ENCODE measurements around the gene ABCE1. TPM values are rescaled to one million over a fixed set of nuclear protein-coding genes. Genes with fewer than 3 reads are reported as not detected.
A peak's percentile ranks its signal among the peaks of the same experiment; 100 is the strongest.

Gene ABCE1
- total RNA-seq, 1 experiment from 2014 or later, result 153 TPM

DNA sequence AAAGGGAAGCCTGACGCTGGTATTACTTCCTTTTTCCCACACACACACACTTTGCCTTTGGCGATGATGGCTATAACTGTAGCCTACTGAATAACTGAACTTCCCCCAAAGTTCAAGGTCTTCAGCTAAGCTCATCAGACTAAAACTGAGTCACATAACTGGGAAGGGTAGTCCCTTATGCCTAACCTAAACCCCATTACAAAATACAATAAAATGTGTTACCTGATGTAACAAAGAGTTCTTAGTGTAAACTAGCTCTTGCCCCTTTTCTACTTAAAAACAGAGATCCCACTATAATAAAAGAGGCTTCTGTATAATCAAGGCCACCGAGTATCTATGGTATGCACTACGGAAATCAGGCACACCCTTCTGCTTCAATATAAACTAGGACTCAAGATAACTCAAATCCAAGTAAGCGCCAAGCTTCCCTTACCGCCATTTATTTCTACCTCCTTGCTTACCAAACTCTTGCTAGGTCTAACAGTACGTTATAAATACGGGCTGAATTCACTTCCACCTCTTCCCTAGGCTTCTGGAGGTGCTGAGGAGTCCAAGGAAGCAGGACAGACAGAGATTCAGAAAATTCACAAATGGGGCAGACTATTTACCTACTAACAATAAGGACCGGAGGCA, 79.9 kb downstream of the ABCE1 start:
- H3K27me3 ChIP-seq (ENCODE audit: low read length), result no peaks in the 10 kb centered on the region
- H2AFZ ChIP-seq (ENCODE audit: low read length), result no peak overlapping the region
- H4K20me1 ChIP-seq (ENCODE audit: low read length), result peaks cover 29% of the 10 kb centered on the region
- peaks cover 21% of the 10 kb centered on the region for H3K4me1 ChIP-seq (ENCODE audit: insufficient read depth, low read length)
- H3K27ac ChIP-seq (ENCODE audit: low read length), result peak overlapping the region; percentile 15
- no peaks in the 10 kb centered on the region for H3K9me3 ChIP-seq (ENCODE audit: low read length)
- H3F3A ChIP-seq (ENCODE audit: low read length, unreplicated experiment), result no peaks in the 10 kb centered on the region
- no peaks in the 10 kb centered on the region for H3K9me2 ChIP-seq (replicated peaks; ENCODE audit: low read length)
- intact Hi-C loops (cut with micrococcal nuclease), result loop anchor here (2.0 kb wide), 1 partner anchor 17 kb away; no protein-coding TSS in a partner anchor
- BruUV-seq (replicated peaks), result no TSS peak
- peak overlapping the region; percentile 92 for H3K9ac ChIP-seq (ENCODE audit: low read length)
- H3K36me3 ChIP-seq (ENCODE audit: low read depth, low read length), result peaks cover 11% of the 10 kb centered on the region
- POLR2A ChIA-PET (ENCODE audit: unreplicated experiment), result interaction anchor here (0.8 kb wide), 1 partner anchor 630 kb away, joined by 4 read pairs; no protein-coding TSS in a partner anchor
- DNase-seq (peak; percentile 53), ATAC-seq (peak; percentile 3; the same call in 1 of the 2 replicates)
- peak overlapping the region; percentile 87 for H3K4me3 ChIP-seq (ENCODE audit: low read length)
- H3K4me2 ChIP-seq (ENCODE audit: low read length), result peak overlapping the region; percentile 88
- CTCF ChIA-PET, result interaction anchor here (0.8 kb wide), 1 partner anchor 439 kb away, joined by 3 read pairs; no protein-coding TSS in a partner anchor
- H3K79me2 ChIP-seq (ENCODE audit: low read length), result peaks cover 64% of the 10 kb centered on the region
- TF ChIP-seq EZH2 (IDR thresholded peaks at IDR 0.05; ENCODE audit: low read length, unreplicated experiment), result no peak
- TF ChIP-seq EZH2phosphoT487 (IDR thresholded peaks at IDR 0.05; ENCODE audit: borderline replicate concordance, low read length), result no peak
- TF ChIP-seq, protein P1, sequence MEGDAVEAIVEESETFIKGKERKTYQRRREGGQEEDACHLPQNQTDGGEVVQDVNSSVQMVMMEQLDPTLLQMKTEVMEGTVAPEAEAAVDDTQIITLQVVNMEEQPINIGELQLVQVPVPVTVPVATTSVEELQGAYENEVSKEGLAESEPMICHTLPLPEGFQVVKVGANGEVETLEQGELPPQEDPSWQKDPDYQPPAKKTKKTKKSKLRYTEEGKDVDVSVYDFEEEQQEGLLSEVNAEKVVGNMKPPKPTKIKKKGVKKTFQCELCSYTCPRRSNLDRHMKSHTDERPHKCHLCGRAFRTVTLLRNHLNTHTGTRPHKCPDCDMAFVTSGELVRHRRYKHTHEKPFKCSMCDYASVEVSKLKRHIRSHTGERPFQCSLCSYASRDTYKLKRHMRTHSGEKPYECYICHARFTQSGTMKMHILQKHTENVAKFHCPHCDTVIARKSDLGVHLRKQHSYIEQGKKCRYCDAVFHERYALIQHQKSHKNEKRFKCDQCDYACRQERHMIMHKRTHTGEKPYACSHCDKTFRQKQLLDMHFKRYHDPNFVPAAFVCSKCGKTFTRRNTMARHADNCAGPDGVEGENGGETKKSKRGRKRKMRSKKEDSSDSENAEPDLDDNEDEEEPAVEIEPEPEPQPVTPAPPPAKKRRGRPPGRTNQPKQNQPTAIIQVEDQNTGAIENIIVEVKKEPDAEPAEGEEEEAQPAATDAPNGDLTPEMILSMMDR (conservative IDR thresholded peaks at IDR 0.05; ENCODE audit: low read depth, low read length), result no peak

DNA sequence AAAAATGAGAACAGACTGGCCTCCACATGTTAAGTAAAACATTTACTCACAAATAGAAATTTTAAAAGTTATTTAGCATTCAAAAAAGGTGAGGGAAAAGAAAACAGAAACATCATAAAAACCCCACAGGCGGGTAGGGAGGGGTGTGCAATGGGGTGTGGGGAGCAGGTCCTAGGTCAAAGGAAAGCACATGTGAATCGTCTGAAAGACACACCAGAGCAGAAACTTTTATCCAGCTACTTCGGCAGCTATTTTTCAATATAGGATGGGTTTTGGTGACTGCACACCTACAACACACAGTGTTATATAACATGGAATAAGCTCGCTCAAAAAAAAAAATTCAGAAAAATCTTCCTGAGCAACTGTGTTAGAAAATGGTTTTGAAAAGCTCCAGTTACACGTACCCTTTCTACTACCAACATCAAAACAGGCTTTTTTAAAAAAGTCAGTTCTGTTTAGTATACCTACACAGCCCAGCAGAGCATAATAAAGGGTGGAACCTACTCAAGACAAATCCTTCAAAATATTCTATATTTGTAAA, 80.7 kb downstream of the ABCE1 start:
- peaks cover 29% of the 10 kb centered on the region for H4K20me1 ChIP-seq (ENCODE audit: low read length)
- CTCF ChIA-PET, result no interaction called here
- H3F3A ChIP-seq (ENCODE audit: low read length, unreplicated experiment), result no peaks in the 10 kb centered on the region
- H3K9ac ChIP-seq (ENCODE audit: low read length), result peak overlapping the region; percentile 92
- H3K4me2 ChIP-seq (ENCODE audit: low read length), result peak overlapping the region; percentile 88
- DNase-seq (peak; percentile 34), ATAC-seq (no peak)
- H3K79me2 ChIP-seq (ENCODE audit: low read length), result peaks cover 57% of the 10 kb centered on the region
- peaks cover 6% of the 10 kb centered on the region; the same call in 1 of the 2 replicates for H3K36me3 ChIP-seq (ENCODE audit: low read depth, low read length)
- BruUV-seq (replicated peaks), result no TSS peak
- H3K27me3 ChIP-seq (ENCODE audit: low read length), result no peaks in the 10 kb centered on the region
- peak overlapping the region; percentile 87 for H3K4me3 ChIP-seq (ENCODE audit: low read length)
- peak overlapping the region; percentile 35; the same call in 1 of the 2 replicates for H2AFZ ChIP-seq (ENCODE audit: low read length)
- POLR2A ChIA-PET (ENCODE audit: unreplicated experiment), result interaction anchor here (0.7 kb wide), 1 partner anchor 16 kb away, joined by 5 read pairs; no protein-coding TSS in a partner anchor
- H3K9me3 ChIP-seq (ENCODE audit: low read length), result no peaks in the 10 kb centered on the region
- peak overlapping the region; percentile 24 for H3K27ac ChIP-seq (ENCODE audit: low read length)
- TF ChIP-seq, protein P1 (conservative IDR thresholded peaks at IDR 0.05; ENCODE audit: low read depth, low read length), result no peak
- TF ChIP-seq EZH2 (IDR thresholded peaks at IDR 0.05; ENCODE audit: low read length, unreplicated experiment) (no peak), EZH2phosphoT487 (IDR thresholded peaks at IDR 0.05; ENCODE audit: borderline replicate concordance, low read length) (no peak)
- intact Hi-C loops (cut with micrococcal nuclease), result loop anchor here (2.0 kb wide), 1 partner anchor 16 kb away; no protein-coding TSS in a partner anchor
- H3K9me2 ChIP-seq (replicated peaks; ENCODE audit: low read length), result no peaks in the 10 kb centered on the region
- H3K4me1 ChIP-seq (ENCODE audit: insufficient read depth, low read length), result peaks cover 21% of the 10 kb centered on the region

Other genes with a start within 250 kb of the ABCE1 start
- gene ANAPC10, start 115 bp upstream of the ABCE1 start, total RNA-seq (2014; rRNA removed), result 26.0 and 33.1 TPM in 2 replicates
- 13.6 and 20.6 TPM in 2 replicates for gene OTUD4, start 82.3 kb downstream of the ABCE1 start, total RNA-seq (2014; rRNA removed)

Data from PC-3 (cell line).